HFFc6 (cell line): ENCODE measurements around the gene RPS6KA3. TPM values are rescaled to one million over a fixed set of nuclear protein-coding genes. Genes with fewer than 3 reads are reported as not detected.
A peak's percentile ranks its signal among the peaks of the same experiment; 100 is the strongest.

Experiments used
- DNase-seq: peaks from one replicate; pipeline ENCODE4 v3.0.0-alpha.2; 2018
- H3K27ac Mint-ChIP-seq: 2 replicates; pipeline ENCODE4 v1.8.0; 2020; ENCODE audit warnings: mild to moderate bottlenecking, mixed read lengths
- H3K27me3 Mint-ChIP-seq: 2 replicates; pipeline ENCODE4 v1.8.0; 2021; ENCODE audit warnings: mild to moderate bottlenecking, moderate library complexity, mixed read lengths; ENCODE audit not compliant: insufficient read depth
- H3K36me3 Mint-ChIP-seq: 2 replicates; pipeline ENCODE4 v1.8.0; 2021; ENCODE audit warnings: low read depth, mixed read lengths
- H3K4me1 Mint-ChIP-seq: 2 replicates; pipeline ENCODE4 v1.8.0; 2020; ENCODE audit warnings: low read depth, mixed read lengths
- H3K4me3 Mint-ChIP-seq: 2 replicates; pipeline ENCODE4 v1.8.0; 2020; ENCODE audit warnings: mild to moderate bottlenecking, moderate library complexity, mixed read lengths
- H3K9me3 Mint-ChIP-seq: 2 replicates; pipeline ENCODE4 v1.8.0; 2020; ENCODE audit warnings: mild to moderate bottlenecking, mixed read lengths
- total RNA-seq, 6 experiments: library from RNA; stranded (reverse); fragmentation: NEBNext Ultra II Directional; extraction: Animal tissue kit (Norgen Biotek cat#: 25700); gene quantifications; 2 replicates in 1 of 6; 3 replicates in 5 of 6; pipeline ENCODE4 v1.2.3, GENCODE V29; 2021
- TF ChIP-seq, protein P1 (sequence below): fragments of 200-600 bp; sonication (generic); IDR thresholded peaks from 2 replicates; pipeline ENCODE4 v1.5.0; 2021; ENCODE audit warnings: antibody characterized with exemption, mild to moderate bottlenecking

Gene RPS6KA3
- total RNA-seq, 6 experiments from 2014 or later: 21.5 to 28.3 (median 24.7) TPM

DNA sequence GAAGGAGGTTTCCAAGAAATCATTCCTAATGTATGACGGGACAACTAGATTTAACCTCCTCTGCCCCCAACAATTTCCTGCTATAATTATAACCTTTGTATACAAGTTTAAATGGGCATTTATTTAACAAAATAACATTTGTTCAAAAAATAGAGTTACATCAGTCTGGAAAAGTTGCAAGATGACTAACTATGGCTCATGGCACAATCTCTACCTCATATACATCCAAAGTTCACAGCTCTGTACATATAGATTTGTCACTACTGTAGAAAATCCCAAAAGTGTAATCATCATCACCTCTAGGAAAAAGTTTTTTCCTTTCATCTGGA is 3.8 kb upstream of the RPS6KA3 start:
- H3K9me3 Mint-ChIP-seq: no peaks in the 10 kb centered on the region
- H3K36me3 Mint-ChIP-seq: no peaks in the 10 kb centered on the region
- H3K4me1 Mint-ChIP-seq: peaks cover 20% of the 10 kb centered on the region
- peak; percentile 16 for DNase-seq
- H3K27me3 Mint-ChIP-seq: peaks cover 4% of the 10 kb centered on the region
- H3K4me3 Mint-ChIP-seq: no peak overlapping the region; the same call in 1 of the 2 replicates
- H3K27ac Mint-ChIP-seq: no peak overlapping the region
- TF ChIP-seq, protein P1, sequence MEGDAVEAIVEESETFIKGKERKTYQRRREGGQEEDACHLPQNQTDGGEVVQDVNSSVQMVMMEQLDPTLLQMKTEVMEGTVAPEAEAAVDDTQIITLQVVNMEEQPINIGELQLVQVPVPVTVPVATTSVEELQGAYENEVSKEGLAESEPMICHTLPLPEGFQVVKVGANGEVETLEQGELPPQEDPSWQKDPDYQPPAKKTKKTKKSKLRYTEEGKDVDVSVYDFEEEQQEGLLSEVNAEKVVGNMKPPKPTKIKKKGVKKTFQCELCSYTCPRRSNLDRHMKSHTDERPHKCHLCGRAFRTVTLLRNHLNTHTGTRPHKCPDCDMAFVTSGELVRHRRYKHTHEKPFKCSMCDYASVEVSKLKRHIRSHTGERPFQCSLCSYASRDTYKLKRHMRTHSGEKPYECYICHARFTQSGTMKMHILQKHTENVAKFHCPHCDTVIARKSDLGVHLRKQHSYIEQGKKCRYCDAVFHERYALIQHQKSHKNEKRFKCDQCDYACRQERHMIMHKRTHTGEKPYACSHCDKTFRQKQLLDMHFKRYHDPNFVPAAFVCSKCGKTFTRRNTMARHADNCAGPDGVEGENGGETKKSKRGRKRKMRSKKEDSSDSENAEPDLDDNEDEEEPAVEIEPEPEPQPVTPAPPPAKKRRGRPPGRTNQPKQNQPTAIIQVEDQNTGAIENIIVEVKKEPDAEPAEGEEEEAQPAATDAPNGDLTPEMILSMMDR: no peak

DNA sequence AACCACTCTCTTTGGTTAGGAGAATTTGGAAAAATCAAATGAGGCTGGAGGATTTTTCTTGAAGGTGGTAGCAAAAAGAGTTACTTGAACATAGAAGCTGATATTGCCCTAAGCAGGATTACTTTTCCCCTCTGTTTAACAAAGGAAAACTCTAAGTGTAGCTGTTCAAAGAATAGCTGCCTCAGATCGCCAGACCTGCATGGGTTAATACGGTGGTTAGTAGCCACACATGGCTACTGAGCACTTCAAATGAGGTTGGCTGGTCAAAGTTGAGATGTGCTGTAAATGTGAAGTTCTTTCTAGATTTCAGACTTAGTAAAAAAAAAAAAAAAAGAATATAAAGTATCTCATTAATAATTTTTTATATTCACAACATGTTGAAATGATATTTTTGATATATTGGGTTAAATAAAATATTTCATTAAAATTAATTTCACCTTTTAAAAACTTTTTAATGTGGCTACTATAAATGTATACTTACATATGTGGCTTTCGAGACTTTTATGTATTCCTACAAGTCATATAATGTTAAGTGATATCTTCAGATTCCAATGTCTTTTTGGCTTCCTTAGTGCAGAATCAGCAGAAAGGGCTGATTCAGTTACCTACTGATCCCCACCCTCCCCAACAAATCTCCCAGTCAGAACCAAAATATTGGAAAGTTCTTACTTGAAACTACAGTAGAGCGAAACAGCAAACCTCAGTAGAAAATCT is 3.3 kb upstream of the RPS6KA3 start:
- Mint-ChIP-seq H3K27me3 (peaks cover 2% of the 10 kb centered on the region; the same call in 1 of the 2 replicates), H3K9me3 (no peaks in the 10 kb centered on the region), H3K36me3 (no peaks in the 10 kb centered on the region), H3K4me3 (no peak overlapping the region), H3K27ac (no peak overlapping the region), H3K4me1 (peaks cover 22% of the 10 kb centered on the region)
- DNase-seq: no peak
- TF ChIP-seq, protein P1: no peak

DNA sequence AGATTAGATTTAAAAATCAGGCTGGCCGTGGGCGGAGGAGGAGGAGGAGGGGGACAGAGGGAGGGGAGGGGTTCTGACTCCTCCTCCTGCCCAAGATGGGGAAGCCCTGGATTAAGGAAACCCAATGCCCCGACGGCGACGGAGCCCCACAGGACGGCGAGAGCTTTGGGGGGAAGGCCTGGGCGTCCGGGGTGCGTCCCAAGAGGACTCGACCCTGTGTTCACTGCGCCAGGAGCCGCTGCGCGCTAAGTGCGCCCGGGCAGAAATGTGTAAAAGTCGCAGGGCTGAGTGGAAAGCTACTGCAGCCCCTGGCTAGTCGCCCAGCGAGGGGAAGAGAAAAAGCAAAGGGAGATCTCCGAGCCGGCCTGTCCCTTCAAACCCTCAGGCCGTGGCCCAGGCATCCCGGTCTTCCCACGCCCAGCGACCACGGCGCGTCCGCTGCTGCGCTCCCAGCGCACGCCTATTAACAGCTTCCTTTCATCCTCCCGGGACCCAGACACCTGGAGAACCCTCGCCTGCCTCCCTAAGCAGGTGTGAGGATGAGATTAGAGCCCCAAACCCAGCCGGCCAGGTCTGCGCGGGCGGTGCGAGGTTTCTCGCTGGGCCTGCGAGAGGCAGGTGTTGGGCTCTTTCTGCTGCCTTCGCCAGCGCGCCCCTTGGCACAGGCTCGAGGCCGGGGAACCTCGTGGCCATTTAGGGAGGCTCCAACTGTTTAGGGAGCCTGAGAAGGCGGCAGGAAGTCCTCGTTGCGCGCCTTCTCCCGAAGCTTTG is 1.4 kb upstream of the RPS6KA3 start:
- TF ChIP-seq, protein P1: no peak
- peaks cover 2% of the 10 kb centered on the region; the same call in 1 of the 2 replicates for H3K27me3 Mint-ChIP-seq
- peaks cover 40% of the 10 kb centered on the region for H3K4me1 Mint-ChIP-seq
- H3K4me3 Mint-ChIP-seq: peak overlapping the region; percentile 85; the same call in 1 of the 2 replicates
- H3K27ac Mint-ChIP-seq: no peak overlapping the region
- no peaks in the 10 kb centered on the region for H3K36me3 Mint-ChIP-seq
- no peaks in the 10 kb centered on the region for H3K9me3 Mint-ChIP-seq
- no peak for DNase-seq

DNA sequence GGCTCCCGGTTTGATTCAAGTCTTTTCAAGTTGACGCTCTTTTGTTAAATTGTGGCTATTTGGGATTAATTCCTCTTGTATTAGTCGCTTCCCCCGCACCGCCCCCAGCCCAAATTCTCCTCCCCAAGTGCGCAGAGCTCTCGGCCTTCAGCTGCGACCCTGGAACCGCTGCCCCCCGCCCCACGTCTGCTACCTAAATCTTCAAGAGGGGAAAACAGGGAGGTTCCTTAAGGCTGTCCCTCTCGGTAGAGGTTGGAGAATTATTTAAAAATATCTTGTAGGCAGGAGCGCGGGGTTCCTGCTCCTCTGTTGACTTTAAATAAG is 860 bp upstream of the RPS6KA3 start:
- TF ChIP-seq, protein P1: no peak
- Mint-ChIP-seq H3K36me3 (no peaks in the 10 kb centered on the region), H3K4me1 (peaks cover 46% of the 10 kb centered on the region), H3K4me3 (peak overlapping the region; percentile 85), H3K27ac (no peak overlapping the region), H3K27me3 (peaks cover 2% of the 10 kb centered on the region; the same call in 1 of the 2 replicates), H3K9me3 (no peaks in the 10 kb centered on the region)
- DNase-seq: no peak

DNA sequence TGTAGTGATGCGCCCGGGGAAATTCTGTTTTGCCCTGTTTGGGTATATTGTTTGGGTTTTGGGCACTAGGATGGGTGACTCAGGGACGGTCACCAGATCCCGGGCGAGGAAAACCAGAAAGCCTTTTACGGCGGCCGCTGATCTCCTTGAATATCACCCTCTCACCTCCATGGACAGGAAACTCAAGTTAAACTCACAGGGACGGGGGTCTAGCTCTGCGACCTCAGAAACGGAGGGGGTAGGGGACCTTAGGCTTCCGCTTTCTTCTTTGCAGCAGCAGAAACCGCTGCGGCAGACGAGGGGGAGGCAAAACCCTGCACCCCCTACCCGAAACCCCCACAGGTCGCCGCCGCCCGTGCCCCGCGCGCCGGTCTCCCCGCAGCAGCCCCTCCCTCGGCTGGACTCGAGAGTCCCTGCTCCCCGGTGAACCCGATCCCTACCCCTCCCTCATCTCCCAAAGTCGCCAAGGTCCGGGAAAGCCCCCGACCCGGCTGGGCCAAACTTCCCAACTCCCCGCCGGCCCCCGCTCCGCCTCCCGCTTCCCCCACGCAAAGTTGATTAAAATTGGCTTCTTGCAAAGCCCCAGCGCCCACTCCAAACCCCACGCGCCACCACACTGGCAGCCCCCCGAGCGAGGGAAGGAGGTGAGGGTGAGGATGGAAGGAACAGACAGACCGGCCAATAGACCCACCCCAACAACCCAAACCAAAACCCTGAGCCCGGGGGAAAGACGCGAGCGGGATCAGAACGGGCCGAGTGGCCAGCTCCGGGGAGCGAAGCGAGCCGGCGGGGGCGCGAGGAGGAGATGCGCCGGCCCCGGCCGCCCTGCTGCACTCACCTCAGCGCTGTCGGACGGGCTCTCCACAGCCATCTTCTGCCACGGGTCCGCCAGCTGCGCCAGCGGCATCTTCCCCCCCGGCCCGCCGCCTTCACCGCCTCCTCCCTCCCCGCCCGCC is 705 bp downstream of the RPS6KA3 start:
- peaks cover 2% of the 10 kb centered on the region; the same call in 1 of the 2 replicates for H3K27me3 Mint-ChIP-seq
- peak overlapping the region; percentile 89 for H3K27ac Mint-ChIP-seq
- no peaks in the 10 kb centered on the region for H3K9me3 Mint-ChIP-seq
- H3K4me1 Mint-ChIP-seq: peaks cover 37% of the 10 kb centered on the region
- H3K36me3 Mint-ChIP-seq: no peaks in the 10 kb centered on the region
- TF ChIP-seq, protein P1: no peak
- H3K4me3 Mint-ChIP-seq: peak overlapping the region; percentile 93
- DNase-seq: peak; percentile 3
